H1 (cell line): Measurements from ENCODE around the gene ZNF785. TPM values are rescaled to one million over a fixed set of nuclear protein-coding genes. Genes with fewer than 3 reads are reported as not detected.

ENCODE experiments used
- BACH1 ChIP-seq: IDR thresholded peaks from 2 replicates; pipeline ENCODE4 v1.6.1; 2012; ENCODE audit warnings: low read length, improper control_type of control experiment
- CBX5 ChIP-seq: fragments of 300-800, 300-1000 bp; sonication (generic); IDR thresholded peaks from 2 replicates; pipeline ENCODE4 v1.7.1; 2016; ENCODE audit warnings: antibody characterized with exemption, low read length, low read depth
- FOSL1 ChIP-seq: IDR thresholded peaks from 2 replicates; pipeline ENCODE4 v1.6.1; 2011; ENCODE audit warnings: mild to moderate bottlenecking, low read depth, low read length, moderate library complexity; ENCODE audit not compliant: insufficient read depth
- NRF1 ChIP-seq: IDR thresholded peaks from 2 replicates; pipeline ENCODE4 v1.6.1; 2011; ENCODE audit warnings: mild to moderate bottlenecking, low read depth, low read length, improper control_type of control experiment
- SIRT6 ChIP-seq: IDR thresholded peaks from one replicate; pipeline ENCODE4 v1.7.1; 2012; ENCODE audit warnings: low read length, inconsistent platforms
- SIX5 ChIP-seq: IDR thresholded peaks from 2 replicates; pipeline ENCODE4 v1.6.1; 2011; ENCODE audit warnings: mild to moderate bottlenecking, low read depth, low read length
- SRF ChIP-seq: IDR thresholded peaks from 2 replicates; pipeline ENCODE4 v1.6.1; 2011; ENCODE audit warnings: mild to moderate bottlenecking, low read depth, low read length, moderate library complexity
- SUZ12 ChIP-seq: fragments of 200-600 bp; sonication (generic); IDR thresholded peaks from 2 replicates; pipeline ENCODE4 v1.6.1; 2012; ENCODE audit warnings: mild to moderate bottlenecking, inconsistent platforms, low read length, moderate library complexity, mixed read lengths
- polyA plus RNA-seq, 7 experiments: library from polyadenylated mRNA; depleted of rRNA in 3 of 7; stranded (reverse) in 5 of 7; unstranded in 2 of 7; fragments of >200 nt in 5 of 7; fragments of 200-250 nt in 2 of 7; gene quantifications; 1 replicate in 5 of 7; 2 replicates in 1 of 7; 4 replicates in 1 of 7; pipeline versions ENCODE4 v1.2.1 to v1.2.3, GENCODE V29; 2011 to 2013; ENCODE audit warnings: missing spikeins in 2 of 7, mixed read lengths in 2 of 7
- total RNA-seq: library from RNA; stranded (reverse); fragmentation: NEBNext Ultra II Directional; extraction: Animal tissue kit (Norgen Biotek cat#: 25700); gene quantifications from 2 replicates; pipeline ENCODE4 v1.2.1, GENCODE V29; 2021
- TF ChIP-seq, protein P1 (sequence below), 3 experiments: IDR thresholded peaks; 1 replicate in 2 of 3; 2 replicates in 1 of 3; pipeline versions ENCODE4 v1.5.1 to v1.6.1; 2011; ENCODE audit warnings: low read length in 3 of 3, mild to moderate bottlenecking in 3 of 3, inconsistent platforms in 2 of 3, low read depth in 1 of 3, moderate library complexity in 1 of 3; ENCODE audit not compliant: insufficient read depth in 1 of 3; ENCODE audit errors: control extremely low read depth in 1 of 3
- TF ChIP-seq, protein P2 (sequence below): IDR thresholded peaks from 2 replicates; pipeline ENCODE4 v1.6.1; 2012; ENCODE audit warnings: inconsistent platforms

The ZNF785 gene
- total and polyA plus RNA-seq, 2 of the 8 experiments (the other 6 are each of a cell fraction or from before 2014, with no cell fraction given): 8.6 to 12.9 TPM

DNA sequence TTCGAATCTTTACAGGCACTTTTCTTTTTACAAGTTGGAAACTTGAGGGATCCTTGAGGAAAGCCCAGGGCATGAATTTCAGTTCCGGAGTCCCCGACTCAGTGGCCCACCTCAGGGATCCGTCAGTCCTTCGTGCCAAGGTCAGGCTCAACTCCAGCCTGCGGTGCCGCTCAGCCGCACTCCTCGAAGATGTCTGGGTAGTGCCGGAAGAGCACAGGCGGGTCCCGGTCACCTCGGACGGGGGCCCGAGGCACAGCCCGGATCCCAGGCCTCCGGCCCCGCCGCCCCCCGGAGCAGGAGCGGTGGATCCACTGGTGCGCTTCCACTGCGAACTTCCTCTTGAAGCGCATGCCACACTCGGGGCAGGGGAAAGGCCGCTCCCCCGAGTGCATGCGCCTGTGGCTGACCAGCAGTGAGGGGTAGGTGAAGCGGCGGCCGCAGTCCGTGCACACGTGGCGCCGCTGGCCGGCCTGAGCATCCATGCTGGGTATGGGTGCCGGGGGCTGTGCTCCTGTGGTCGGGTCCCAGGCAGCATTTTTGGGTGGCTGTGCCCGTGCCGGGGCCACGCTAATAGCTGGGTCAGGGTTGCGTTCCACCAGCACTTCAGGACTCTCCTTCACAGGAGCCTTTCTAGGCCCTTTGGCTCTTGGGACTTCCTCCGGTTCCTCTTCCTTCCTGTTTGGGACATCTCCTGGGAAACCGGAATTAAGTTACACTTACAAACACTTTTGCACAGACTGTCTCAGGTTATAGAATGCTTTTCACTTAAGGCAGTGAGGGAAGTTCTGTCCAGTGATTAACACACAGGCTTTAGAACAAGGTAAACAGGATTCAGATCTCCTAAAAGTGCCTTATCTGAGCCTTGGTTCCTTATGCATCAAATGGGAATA is 15.5 kb downstream of the ZNF785 start (continued):
- TF ChIP-seq, protein P1, sequence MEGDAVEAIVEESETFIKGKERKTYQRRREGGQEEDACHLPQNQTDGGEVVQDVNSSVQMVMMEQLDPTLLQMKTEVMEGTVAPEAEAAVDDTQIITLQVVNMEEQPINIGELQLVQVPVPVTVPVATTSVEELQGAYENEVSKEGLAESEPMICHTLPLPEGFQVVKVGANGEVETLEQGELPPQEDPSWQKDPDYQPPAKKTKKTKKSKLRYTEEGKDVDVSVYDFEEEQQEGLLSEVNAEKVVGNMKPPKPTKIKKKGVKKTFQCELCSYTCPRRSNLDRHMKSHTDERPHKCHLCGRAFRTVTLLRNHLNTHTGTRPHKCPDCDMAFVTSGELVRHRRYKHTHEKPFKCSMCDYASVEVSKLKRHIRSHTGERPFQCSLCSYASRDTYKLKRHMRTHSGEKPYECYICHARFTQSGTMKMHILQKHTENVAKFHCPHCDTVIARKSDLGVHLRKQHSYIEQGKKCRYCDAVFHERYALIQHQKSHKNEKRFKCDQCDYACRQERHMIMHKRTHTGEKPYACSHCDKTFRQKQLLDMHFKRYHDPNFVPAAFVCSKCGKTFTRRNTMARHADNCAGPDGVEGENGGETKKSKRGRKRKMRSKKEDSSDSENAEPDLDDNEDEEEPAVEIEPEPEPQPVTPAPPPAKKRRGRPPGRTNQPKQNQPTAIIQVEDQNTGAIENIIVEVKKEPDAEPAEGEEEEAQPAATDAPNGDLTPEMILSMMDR (IDR thresholded peaks at IDR 0.05; ENCODE audit: control extremely low read depth in 1 of 3, insufficient read depth in 1 of 3, low read depth in 1 of 3, low read length in 3 of 3): no peak
- TF ChIP-seq SUZ12 (no peak), NRF1 (no peak), SIX5 (no peak), SRF (no peak), BACH1 (no peak), SIRT6 (no peak), FOSL1 (no peak), CBX5 (no peak)
- TF ChIP-seq, protein P2, sequence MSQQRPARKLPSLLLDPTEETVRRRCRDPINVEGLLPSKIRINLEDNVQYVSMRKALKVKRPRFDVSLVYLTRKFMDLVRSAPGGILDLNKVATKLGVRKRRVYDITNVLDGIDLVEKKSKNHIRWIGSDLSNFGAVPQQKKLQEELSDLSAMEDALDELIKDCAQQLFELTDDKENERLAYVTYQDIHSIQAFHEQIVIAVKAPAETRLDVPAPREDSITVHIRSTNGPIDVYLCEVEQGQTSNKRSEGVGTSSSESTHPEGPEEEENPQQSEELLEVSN: no peak
